Kidney capillary endothelial cell (primary cell): ENCODE measurements around the gene GNAQ.

Experiments used
- DNase-seq: peaks from one replicate; pipeline ENCODE4 v3.0.0-alpha.2; 2018; ENCODE audit warnings: low spot score

Gene GNAQ

GRCh38 chr9:77943057-77943456 lies 88.6 kb downstream of the GNAQ start:
- DNase-seq = no peak

GRCh38 chr9:77939149-77939668 lies 92.4 kb downstream of the GNAQ start:
- DNase-seq = no peak

DNA sequence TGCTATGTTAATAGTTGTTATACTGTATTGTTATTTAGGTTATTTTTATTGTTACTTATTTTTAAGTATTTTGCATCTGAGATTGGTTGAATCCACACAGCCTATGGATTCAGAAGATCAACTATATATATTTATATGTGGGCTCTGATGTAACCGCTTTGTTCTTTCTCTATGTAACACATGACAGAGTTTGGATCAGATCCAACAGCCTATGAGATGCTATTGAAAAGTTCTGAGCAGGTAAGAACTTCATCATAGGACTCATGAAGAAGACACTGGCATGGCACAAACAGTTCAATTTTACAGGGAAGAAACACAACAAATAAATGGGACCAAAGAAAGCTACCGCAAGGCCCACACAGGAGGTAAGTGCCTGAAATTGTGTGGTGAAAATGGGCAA lies 93.4 kb downstream of the GNAQ start:
- no peak for DNase-seq

DNA sequence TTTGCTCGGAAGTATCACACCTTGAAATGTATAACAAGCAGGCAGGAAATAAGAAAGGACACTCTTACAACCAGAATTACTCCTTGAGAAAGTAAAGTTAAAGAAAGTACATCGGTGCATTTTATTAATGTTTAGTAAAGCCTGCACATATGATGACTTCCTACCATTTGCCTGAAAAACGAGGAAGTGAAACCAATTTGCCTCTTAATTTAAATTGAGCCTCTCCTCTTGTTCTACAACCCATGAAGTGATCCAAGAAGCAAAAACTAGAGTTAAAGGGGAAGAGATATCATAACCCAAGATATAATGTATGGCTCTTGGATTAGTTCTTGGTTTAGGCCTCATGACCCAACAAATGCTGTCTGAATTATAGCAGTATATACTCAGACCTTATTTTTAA lies 95.6 kb downstream of the GNAQ start:
- DNase-seq = no peak

GRCh38 chr9:77935211-77935610 lies 96.4 kb downstream of the GNAQ start:
- no peak for DNase-seq

DNA sequence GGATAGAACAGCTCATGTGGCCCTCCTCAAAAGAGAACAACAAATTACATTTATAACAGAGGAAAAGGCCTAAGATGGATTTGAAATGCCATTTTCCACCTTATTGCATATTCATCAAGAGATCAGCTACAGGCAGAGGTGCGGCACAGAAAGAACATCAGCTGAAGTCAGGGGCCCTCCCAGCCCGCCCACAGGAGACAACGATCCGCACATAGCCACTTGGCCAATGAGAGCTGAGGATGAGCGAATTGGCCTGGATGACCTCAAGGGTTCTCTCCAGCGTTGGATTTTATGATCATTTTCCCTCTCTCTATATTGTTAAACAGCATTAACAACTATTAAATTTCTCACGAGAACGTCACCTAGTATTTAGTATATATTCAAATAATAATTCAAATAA lies 97.6 kb downstream of the GNAQ start:
- no peak for DNase-seq

DNA sequence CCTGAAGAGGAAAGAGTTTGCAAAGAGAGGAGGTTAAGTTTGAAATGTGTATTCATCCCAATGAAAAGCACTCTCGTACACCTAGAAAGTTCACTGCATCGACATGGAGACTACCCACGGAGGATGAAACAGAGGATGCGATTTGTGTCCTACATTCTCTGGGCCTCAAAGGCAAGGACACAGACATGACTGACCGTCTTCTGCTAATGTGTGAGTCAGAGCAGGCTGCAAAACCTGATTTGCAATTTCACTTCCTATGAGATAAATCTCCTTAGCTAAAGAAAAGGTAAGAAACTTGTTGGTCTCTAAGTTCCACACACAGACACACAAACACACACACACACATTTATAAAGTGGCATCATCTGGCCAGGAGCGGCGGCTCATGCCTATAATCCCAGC lies 98.6 kb downstream of the GNAQ start:
- peak; percentile 10 for DNase-seq

DNA sequence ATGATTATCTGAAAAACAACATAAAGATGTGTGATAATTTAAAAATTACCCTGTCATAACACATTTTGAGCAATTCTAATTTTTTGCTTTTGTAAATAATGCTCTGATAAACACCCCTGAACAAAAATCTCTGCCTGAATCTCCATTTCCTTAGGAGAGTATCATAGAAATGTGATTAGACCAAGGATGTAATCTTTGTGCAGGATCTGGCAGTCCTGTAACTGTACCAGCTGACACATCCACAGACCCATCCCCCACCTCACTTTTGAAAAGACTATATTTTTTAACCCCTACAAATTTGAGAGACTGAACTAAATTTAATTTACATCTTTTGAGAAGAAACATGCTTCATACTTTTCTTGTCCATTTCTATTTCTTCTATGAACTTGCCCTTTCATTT lies 101.7 kb downstream of the GNAQ start:
- DNase-seq = no peak

GRCh38 chr9:77927265-77927664 lies 104.3 kb downstream of the GNAQ start:
- DNase-seq = no peak

DNA sequence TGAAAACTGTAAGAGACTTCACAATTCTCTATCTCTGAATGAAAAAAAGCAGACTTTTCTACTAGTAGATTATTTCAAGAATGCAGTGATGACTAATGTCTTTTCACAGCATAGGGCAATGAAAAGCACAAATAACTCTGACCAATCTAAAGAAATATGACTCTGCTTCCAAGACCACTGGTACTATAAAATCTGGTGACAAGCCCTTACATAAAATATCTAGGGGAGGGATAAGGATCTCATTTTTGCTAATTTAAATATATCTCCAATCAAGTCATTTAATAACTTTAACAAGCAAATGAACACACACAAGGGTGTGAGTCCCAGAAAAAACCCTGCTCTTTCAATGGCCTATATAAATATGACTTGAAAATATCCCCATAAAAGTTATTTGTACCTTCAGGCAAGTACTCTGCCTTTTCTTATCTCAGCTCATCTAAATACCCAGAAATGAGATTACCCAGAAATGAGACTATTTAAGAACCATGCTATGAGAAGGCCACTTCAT lies 105.2 kb downstream of the GNAQ start:
- peak; percentile 79 for DNase-seq

DNA sequence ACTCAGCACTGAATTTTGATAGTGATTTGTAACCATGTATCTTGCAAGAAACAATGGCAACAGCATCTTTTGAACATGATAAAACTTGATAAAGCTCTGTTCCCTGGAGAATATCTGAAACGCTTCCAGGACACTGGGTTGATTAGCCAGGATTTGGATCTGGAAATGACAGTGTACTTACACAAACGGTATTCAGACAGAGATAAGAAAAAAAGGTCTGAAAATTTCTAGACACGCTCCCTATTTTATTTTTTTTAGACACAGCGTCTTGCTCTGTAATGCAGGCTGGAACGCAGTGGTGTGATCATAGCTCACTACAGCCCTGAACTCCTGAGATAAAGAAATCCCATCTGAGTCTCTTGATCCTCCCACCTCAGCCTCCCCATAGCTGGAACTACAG lies 109.0 kb downstream of the GNAQ start:
- no peak for DNase-seq

GRCh38 chr9:77917800-77918199 lies 113.8 kb downstream of the GNAQ start:
- DNase-seq = no peak

DNA sequence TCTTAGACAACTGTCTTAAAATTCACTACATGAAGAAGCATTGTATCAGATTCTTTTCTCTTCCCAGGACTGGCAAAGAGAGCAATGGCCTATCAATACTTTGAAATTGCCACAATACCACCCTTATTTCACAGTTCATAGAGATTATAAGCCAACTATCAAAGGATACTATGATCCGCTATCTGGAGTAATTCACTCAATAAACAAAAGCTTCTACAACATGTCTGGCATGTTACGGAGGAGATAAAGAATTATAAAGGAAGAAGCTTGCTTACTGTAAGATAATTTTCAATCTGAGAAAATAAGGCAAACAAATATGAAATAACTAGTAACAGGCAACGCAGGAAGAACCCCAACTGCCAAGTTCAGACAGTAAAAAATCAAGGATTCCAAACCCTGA lies 114.8 kb downstream of the GNAQ start:
- no peak for DNase-seq

DNA sequence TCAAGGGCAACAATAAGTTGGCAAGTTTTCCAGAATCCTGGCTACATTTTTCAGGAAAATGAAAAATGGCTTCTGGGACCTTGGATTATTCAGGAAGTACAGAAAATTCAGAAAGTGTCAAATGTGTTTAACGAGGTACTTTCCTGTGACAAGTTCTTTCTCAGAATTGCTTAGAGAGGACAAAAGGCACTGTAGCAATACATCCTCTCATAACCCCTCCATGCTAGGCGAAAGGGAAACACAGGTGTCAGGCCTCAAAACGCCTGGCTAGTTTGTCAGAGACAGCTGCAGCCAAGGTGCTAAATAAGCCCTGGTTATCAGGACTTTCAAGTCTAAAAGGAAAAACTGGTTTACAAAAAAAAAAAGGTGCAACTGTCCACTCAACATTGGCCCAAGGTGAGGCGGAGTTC lies 115.2 kb downstream of the GNAQ start:
- no peak for DNase-seq

GRCh38 chr9:77915744-77916143 lies 115.9 kb downstream of the GNAQ start:
- no peak for DNase-seq

- no peak for DNase-seq
Measured at GRCh38 chr9:77912895-77913693, 118.5 kb downstream of the GNAQ start.

DNA sequence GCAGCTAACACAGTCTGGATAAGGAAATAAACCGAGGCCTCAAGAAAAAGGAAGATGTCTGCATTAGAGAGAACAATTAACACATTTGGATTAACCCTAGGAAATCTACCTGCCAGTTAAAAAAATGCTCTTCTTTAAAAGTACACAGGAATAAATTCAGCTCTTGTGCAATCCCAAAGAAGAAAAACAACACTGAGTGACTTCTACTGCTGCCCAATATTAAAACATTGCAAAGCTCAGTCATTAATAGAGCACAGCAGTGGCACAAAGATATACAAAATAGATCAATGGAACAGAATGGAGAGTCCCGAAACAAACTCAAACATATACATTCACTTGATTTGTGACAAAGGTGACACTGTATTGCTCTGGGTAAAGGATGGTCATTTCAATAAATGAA lies 119.7 kb downstream of the GNAQ start:
- no peak for DNase-seq

- peak; percentile 41 for DNase-seq
Measured at GRCh38 chr9:77910194-77910621, 121.4 kb downstream of the GNAQ start.

GRCh38 chr9:77909306-77909705 lies 122.3 kb downstream of the GNAQ start:
- no peak for DNase-seq

DNA sequence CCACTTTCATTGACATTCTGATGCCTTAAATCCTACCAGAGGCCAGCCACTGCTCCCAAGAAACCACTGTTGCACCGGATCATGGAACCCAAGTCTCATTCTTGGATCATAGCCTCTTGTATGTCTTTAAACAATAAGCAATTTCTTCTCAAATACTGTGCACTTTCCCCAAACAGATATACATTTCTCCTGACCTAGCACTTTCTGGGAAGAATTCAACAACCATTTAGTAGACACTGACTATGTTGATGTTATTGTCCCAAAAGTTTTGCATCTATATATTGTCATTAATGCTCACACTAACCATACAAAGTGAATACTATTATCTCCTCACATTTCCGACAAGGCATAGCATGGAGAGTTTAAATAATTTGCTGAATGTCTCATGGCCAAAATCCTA lies 123.3 kb downstream of the GNAQ start:
- no peak for DNase-seq

- DNase-seq = no peak
Measured at GRCh38 chr9:77907585-77907984, 124.0 kb downstream of the GNAQ start.

GRCh38 chr9:77906991-77907390 lies 124.6 kb downstream of the GNAQ start:
- DNase-seq = no peak

DNA sequence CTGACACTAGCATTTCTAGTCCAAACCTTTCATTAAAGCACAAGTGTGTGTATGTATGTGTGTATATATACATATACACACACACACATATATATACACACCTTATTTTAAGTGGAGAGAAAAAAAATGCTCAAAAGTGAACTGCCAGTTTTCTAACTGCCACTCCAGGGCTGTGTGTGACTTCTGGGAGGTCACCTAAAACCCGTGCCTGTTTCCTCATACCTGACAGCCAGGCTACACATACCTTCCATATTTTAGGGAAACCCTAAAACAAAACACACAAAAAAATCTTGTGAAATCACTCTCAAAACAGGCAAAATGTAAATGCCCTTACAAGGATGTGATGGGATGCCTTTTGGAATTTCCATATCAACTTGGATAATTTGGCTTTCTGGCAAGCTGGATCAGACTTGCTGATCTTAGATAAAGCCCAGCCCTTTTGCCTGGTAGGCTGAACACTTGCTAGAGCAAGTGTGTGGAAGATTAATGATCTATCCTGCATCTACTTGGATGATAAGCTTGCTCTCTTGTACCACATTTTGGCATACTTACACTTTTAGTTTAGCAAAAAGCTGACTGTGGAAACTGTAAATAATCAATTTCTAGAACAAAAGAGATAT lies 127.8 kb downstream of the GNAQ start:
- no peak for DNase-seq
